Stimulated activated CD8-positive, alpha-beta memory T cell treated with anti-CD3 and anti-CD28 coated beads, Interleukin-4, amount 100 ng/mL, for 4 hours (primary cell): ENCODE results near the gene SLITRK2.

Experiments used
- DNase-seq, 2 donors: peaks; one replicate each; pipeline ENCODE4 v3.0.0-alpha.2; 2020; ENCODE audit warnings: low read depth in 2 of 2, low spot score in 1 of 2

SLITRK2 gene

GRCh38 chrX:145817331-145818185 lies at the start of gene SLITRK2:
TSS of gene SLITRK2 (plus strand) at chrX:145817829. CDS start at chrX:145822426, 4,597 bp downstream.
- DNase-seq: no peak

GRCh38 chrX:145773006-145773405 lies 44.6 kb upstream of the SLITRK2 start:
- DNase-seq: no peak

- no peak for DNase-seq
Measured at GRCh38 chrX:145792281-145792680, 25.3 kb upstream of the SLITRK2 start.

- DNase-seq: no peak
Measured at GRCh38 chrX:145803508-145803907, 14.1 kb upstream of the SLITRK2 start.

GRCh38 chrX:145813081-145813480 lies 4.5 kb upstream of the SLITRK2 start:
- no peak for DNase-seq

GRCh38 chrX:145816601-145817315 lies 871 bp upstream of the SLITRK2 start:
- DNase-seq: no peak

- DNase-seq: no peak
Measured at GRCh38 chrX:145818186-145819113, 821 bp downstream of the SLITRK2 start.

- no peak for DNase-seq
Measured at GRCh38 chrX:145820825-145821224, 3.2 kb downstream of the SLITRK2 start.

- no peak for DNase-seq
Measured at GRCh38 chrX:145821291-145821897, 3.8 kb downstream of the SLITRK2 start.

GRCh38 chrX:145821898-145822571 lies 4.4 kb downstream of the SLITRK2 start:
- DNase-seq: no peak

- no peak for DNase-seq
Measured at GRCh38 chrX:145823132-145823531, 5.5 kb downstream of the SLITRK2 start.

GRCh38 chrX:145825896-145826295 lies 8.3 kb downstream of the SLITRK2 start:
- DNase-seq: no peak

- no peak for DNase-seq
Measured at GRCh38 chrX:145826466-145826865, 8.8 kb downstream of the SLITRK2 start.

- DNase-seq: no peak
Measured at GRCh38 chrX:145832796-145833195, 15.2 kb downstream of the SLITRK2 start.

- no peak for DNase-seq
Measured at GRCh38 chrX:145840531-145840930, 22.9 kb downstream of the SLITRK2 start.

- no peak for DNase-seq
Measured at GRCh38 chrX:145843146-145843904, 25.7 kb downstream of the SLITRK2 start.

- no peak for DNase-seq
Measured at GRCh38 chrX:145844886-145845285, 27.3 kb downstream of the SLITRK2 start.

- DNase-seq: no peak
Measured at GRCh38 chrX:145848448-145848847, 30.8 kb downstream of the SLITRK2 start.

GRCh38 chrX:145848857-145849256 lies 31.2 kb downstream of the SLITRK2 start:
- no peak for DNase-seq

- DNase-seq: no peak
Measured at GRCh38 chrX:145853181-145853580, 35.6 kb downstream of the SLITRK2 start.
